Measurements from ENCODE around the gene HOXC12. TPM values are rescaled to one million over a fixed set of nuclear protein-coding genes. Genes with fewer than 3 reads are reported as not detected.

HOXC12 gene
- total RNA-seq, 6 donors from 2014 or later, result not detected

GRCh38 chr12:53971686-53972085, 17.0 kb downstream of the HOXC12 start:
- TF ChIP-seq POLR2AphosphoS5 (IDR thresholded peaks at IDR 0.05), result no peak
- TF ChIP-seq EP300 (IDR thresholded peaks at IDR 0.05), result no peak
- TF ChIP-seq POLR2A (IDR thresholded peaks at IDR 0.05), result no peak
- TF ChIP-seq CTCF (IDR thresholded peaks at IDR 0.05), result no peak
- peaks cover 22 to 29% (median 26%) of the 10 kb centered on the region in 4 donors for H3K4me1 ChIP-seq
- 31 to 41% methylated on average over 2 of the region's 2 CpGs for whole genome bisulfite sequencing, 2 donors
- ATAC-seq (ENCODE audit: low FRiP score in 2 of 2) (no peak), DNase-seq (no peak)
- no peak overlapping the region for H3K4me3 ChIP-seq
- no peaks in the 10 kb centered on the region for H3K36me3 ChIP-seq
- H3K27me3 ChIP-seq, result peaks cover 9 to 92% (median 58%) of the 10 kb centered on the region in 4 donors
- H3K9me3 ChIP-seq, result no peaks in the 10 kb centered on the region
- H3K27ac ChIP-seq, result no peak overlapping the region

- 31 to 34% methylated on average over 9 of the region's 9 CpGs for WGBS, 2 donors
- H3K27me3 ChIP-seq, result peaks cover 9 to 90% (median 56%) of the 10 kb centered on the region in 4 donors
- H3K9me3 ChIP-seq, result no peaks in the 10 kb centered on the region
- DNase-seq (no peak), ATAC-seq (ENCODE audit: low FRiP score in 2 of 2) (no peak)
- no peak overlapping the region for H3K4me3 ChIP-seq
- TF ChIP-seq POLR2A (IDR thresholded peaks at IDR 0.05), result no peak
- no peak for TF ChIP-seq POLR2AphosphoS5 (IDR thresholded peaks at IDR 0.05)
- TF ChIP-seq EP300 (IDR thresholded peaks at IDR 0.05), result no peak
- TF ChIP-seq CTCF (IDR thresholded peaks at IDR 0.05), result no peak
- H3K36me3 ChIP-seq, result no peaks in the 10 kb centered on the region
- H3K4me1 ChIP-seq, result peaks cover 22 to 28% (median 25%) of the 10 kb centered on the region in 4 donors
- no peak overlapping the region for H3K27ac ChIP-seq
These were observed 17.5 kb downstream of the HOXC12 start for GRCh38 chr12:53972152-53972702.

GRCh38 chr12:53972722-53973235, 18.1 kb downstream of the HOXC12 start, which contains the start of gene HOXC11:
HOXC11 (plus strand) TSS chr12:53973126; CDS start chr12:53973242, 116 bp downstream.
- ATAC-seq (ENCODE audit: low FRiP score in 2 of 2) (no peak), DNase-seq (no peak)
- Histone ChIP-seq H3K36me3 (no peaks in the 10 kb centered on the region), H3K27ac (no peak within 1 kb of the TSS), H3K4me1 (peaks cover 22 to 28% (median 25%) of the 10 kb centered on the region in 4 donors), H3K9me3 (no peaks in the 10 kb centered on the region), H3K27me3 (peaks cover 9 to 90% (median 55%) of the 10 kb centered on the region in 4 donors), H3K4me3 (peak within 1 kb of the TSS in 2 of 4 donors; percentile 16 to 25)
- TF ChIP-seq POLR2AphosphoS5 (IDR thresholded peaks at IDR 0.05), result no peak
- TF ChIP-seq EP300 (IDR thresholded peaks at IDR 0.05), result no peak
- TF ChIP-seq CTCF (IDR thresholded peaks at IDR 0.05), result no peak
- TF ChIP-seq POLR2A (IDR thresholded peaks at IDR 0.05), result no peak
- 8 to 9% methylated on average over 21 of the region's 21 CpGs for WGBS, 2 donors

- peak overlapping the region in 2 of 4 donors; percentile 16 to 25 for H3K4me3 ChIP-seq
- no peaks in the 10 kb centered on the region for H3K36me3 ChIP-seq
- 8 to 10% methylated on average over 33 to 63 of the region's 71 CpGs for WGBS, 2 donors
- TF ChIP-seq CTCF (IDR thresholded peaks at IDR 0.05), result no peak
- no peak for TF ChIP-seq EP300 (IDR thresholded peaks at IDR 0.05)
- no peak overlapping the region for H3K27ac ChIP-seq
- H3K27me3 ChIP-seq, result peaks cover 9 to 92% (median 52%) of the 10 kb centered on the region in 4 donors
- H3K4me1 ChIP-seq, result peaks cover 22 to 28% (median 25%) of the 10 kb centered on the region in 4 donors
- DNase-seq (peak in 1 of 2 donors; percentile 80), ATAC-seq (ENCODE audit: low FRiP score in 2 of 2) (peak in 1 of 2 donors; percentile 23)
- H3K9me3 ChIP-seq, result no peaks in the 10 kb centered on the region
These were observed 18.7 kb downstream of the HOXC12 start for GRCh38 chr12:53973236-53974042.

Measured in upper lobe of left lung (tissue), 6 donors.